ENCODE results near the gene PDHX.
"Not testable (repeated sequence)": the region's sequence is repeated elsewhere in the genome, so short reads cannot be mapped to it uniquely, and the experiment has no call there.

The PDHX gene

GRCh38 chr11:34911676-34912075 lies 4.7 kb upstream of the PDHX start:
- no peak for DNase-seq

- DNase-seq, result not testable (repeated sequence)
These were observed 2.9 kb upstream of the PDHX start for GRCh38 chr11:34913556-34913955.

- peak; percentile 35 for DNase-seq
These were observed 1.0 kb upstream of the PDHX start for GRCh38 chr11:34915136-34916014.

- DNase-seq, result no peak
These were observed 689 bp downstream of the PDHX start for GRCh38 chr11:34916843-34917770.

- DNase-seq, result no peak
These were observed 4.7 kb downstream of the PDHX start for GRCh38 chr11:34921156-34921555.

GRCh38 chr11:34924714-34925113 lies 8.3 kb downstream of the PDHX start:
- no peak for DNase-seq

- DNase-seq, result peak; percentile 72
These were observed 9.8 kb downstream of the PDHX start for GRCh38 chr11:34926101-34926830.

GRCh38 chr11:34926831-34927132 lies 10.4 kb downstream of the PDHX start:
- DNase-seq, result peak; percentile 76

GRCh38 chr11:34928268-34928959 lies 12.0 kb downstream of the PDHX start:
- no peak for DNase-seq

- DNase-seq, result no peak
These were observed 12.7 kb downstream of the PDHX start for GRCh38 chr11:34928960-34929680.

GRCh38 chr11:34929794-34930763 lies 13.7 kb downstream of the PDHX start:
- no peak for DNase-seq

- DNase-seq, result no peak
These were observed 20.7 kb downstream of the PDHX start for GRCh38 chr11:34936945-34937629.

GRCh38 chr11:34938611-34939010 lies 22.2 kb downstream of the PDHX start:
- no peak for DNase-seq

- DNase-seq, result peak; percentile 49
These were observed 23.7 kb downstream of the PDHX start for GRCh38 chr11:34940026-34940677.

- DNase-seq, result no peak
These were observed 25.3 kb downstream of the PDHX start for GRCh38 chr11:34941688-34942087.

- DNase-seq, result no peak
These were observed 28.3 kb downstream of the PDHX start for GRCh38 chr11:34944692-34945091.

GRCh38 chr11:34948696-34949095 lies 32.3 kb downstream of the PDHX start:
- DNase-seq, result peak; percentile 42

- no peak for DNase-seq
These were observed 37.5 kb downstream of the PDHX start for GRCh38 chr11:34953955-34954354.

GRCh38 chr11:34957206-34957605 lies 40.8 kb downstream of the PDHX start:
- no peak for DNase-seq
